HL-60 (cell line): ENCODE measurements around the gene EEPD1.
A peak's percentile ranks its signal among the peaks of the same experiment; 100 is the strongest.

Source experiments
- CTCF ChIP-seq: IDR thresholded peaks from one replicate; pipeline ENCODE4 v1.5.1; 2011; ENCODE audit warnings: low read length, control low read depth, inconsistent platforms; ENCODE audit not compliant: insufficient read depth
- GABPA ChIP-seq: IDR thresholded peaks from 2 replicates; pipeline ENCODE4 v1.6.1; 2012; ENCODE audit warnings: low read depth
- POLR2AphosphoS5 ChIP-seq: IDR thresholded peaks from 2 replicates; pipeline ENCODE4 v1.6.1; 2012; ENCODE audit warnings: low read depth
- REST ChIP-seq: IDR thresholded peaks from 2 replicates; pipeline ENCODE4 v1.6.1; 2012; ENCODE audit warnings: low read depth; ENCODE audit not compliant: insufficient replicate concordance
- SPI1 ChIP-seq: IDR thresholded peaks from 2 replicates; pipeline ENCODE4 v1.6.1; 2012; ENCODE audit warnings: low read depth, mild to moderate bottlenecking, borderline replicate concordance

- TF ChIP-seq CTCF = no peak
- peak; percentile 54 for TF ChIP-seq POLR2AphosphoS5
- no peak for TF ChIP-seq REST
- no peak for TF ChIP-seq GABPA
- TF ChIP-seq SPI1 = peak; percentile 65; the same call in 1 of the 2 replicates
Observed at GRCh38 chr7:36175886-36176285, 22.8 kb downstream of the EEPD1 start.
